Esophagus muscularis mucosa (tissue), 4 donors: ENCODE measurements around the gene PTGES. TPM values are rescaled to one million over a fixed set of nuclear protein-coding genes. Genes with fewer than 3 reads are reported as not detected.
A peak's percentile ranks its signal among the peaks of the same experiment; 100 is the strongest.

Experiments
- DNase-seq: peaks from one replicate; pipeline ENCODE4 v3.0.0-alpha.2; 2017; ENCODE audit errors: extremely low spot score
- H3K27ac ChIP-seq, 4 donors: fragments of 200-600 bp; sonication (generic); replicated peaks in 1 of 4; 1 replicate in 3 of 4; 2 replicates in 1 of 4; pipeline ENCODE4 v1.5.1; 2016 to 2019; ENCODE audit warnings: mild to moderate bottlenecking in 1 of 4
- H3K27me3 ChIP-seq, 4 donors: fragments of 200-600 bp; sonication (generic); one replicate each; pipeline versions ENCODE4 v1.5.1 to v1.6.0; 2016 to 2019
- H3K36me3 ChIP-seq, 4 donors: fragments of 200-600 bp; sonication (generic); one replicate each; pipeline ENCODE4 v1.5.1; 2016 to 2019
- H3K4me1 ChIP-seq, 4 donors: fragments of 200-600 bp; sonication (generic); one replicate each; pipeline ENCODE4 v1.5.1; 2016 to 2019
- H3K4me3 ChIP-seq, 4 donors: fragments of 200-600 bp; sonication (generic); 1 replicate in 2 of 4; 2 replicates in 2 of 4; pipeline ENCODE4 v1.5.1; 2016 to 2019; ENCODE audit warnings: mild to moderate bottlenecking in 4 of 4, moderate library complexity in 1 of 4
- H3K9me3 ChIP-seq, 4 donors: fragments of 200-600 bp; sonication (generic); 1 replicate in 3 of 4; 2 replicates in 1 of 4; pipeline ENCODE4 v1.5.1; 2016 to 2019
- EP300 ChIP-seq: sonication (generic); formaldehyde crosslinking; IDR thresholded peaks from one replicate; pipeline ENCODE4 v1.6.1; 2017; ENCODE audit warnings: antibody characterized with exemption
- POLR2A ChIP-seq: fragments of 450-650 bp; IDR thresholded peaks from one replicate; pipeline ENCODE4 v1.6.1; 2017; ENCODE audit warnings: antibody characterized with exemption, moderate library complexity, mild to moderate bottlenecking, low read depth
- POLR2AphosphoS5 ChIP-seq, 2 donors: sonication (generic); formaldehyde crosslinking; IDR thresholded peaks; one replicate each; pipeline ENCODE4 v1.6.1; 2017; ENCODE audit warnings: antibody characterized with exemption in 2 of 2
- WGBS: methylation state at CpG from one replicate; pipeline ENCODE4 v1.1.5; 2018; 5-methylcytosine and 5-hydroxymethylcytosine counted together
- intact Hi-C: fragments of 100-400 bp; cut with DNase I; formaldehyde crosslinking; loops from one replicate; pipeline ENCODE4 v1.15.1; 2023
- total RNA-seq, 4 donors: library from RNA; depleted of rRNA; stranded (reverse); fragments of >200 nt; gene quantifications; one replicate each; pipeline versions ENCODE4 v1.1.0 to v1.2.1, GENCODE V29; 2016
- TF ChIP-seq, protein P1 (sequence below), 3 experiments: fragments of 200-600 bp in 2 of 3; fragments of 450-650 bp in 1 of 3; sonication (generic) in 2 of 3; IDR thresholded peaks; one replicate each; pipeline ENCODE4 v1.5.1; 2017 to 2019; ENCODE audit warnings: antibody characterized with exemption in 3 of 3, mild to moderate bottlenecking in 2 of 3, moderate library complexity in 1 of 3

The PTGES gene
- total RNA-seq, 4 donors from 2014 or later = 1.7 to 4.6 (median 4.3) TPM

- intact Hi-C loops = no loop called here
- DNase-seq = no peak
- TF ChIP-seq POLR2AphosphoS5 (IDR thresholded peaks at IDR 0.05) = no peak
- no peak for TF ChIP-seq EP300
- H3K27me3 ChIP-seq = peaks cover 0 to 28% (median 0%) of the 10 kb centered on the region in 4 donors
- H3K27ac ChIP-seq = peak overlapping the region; percentile 74 to 86 (median 76)
- peak overlapping the region in 1 of 4 donors; percentile 28 for H3K4me3 ChIP-seq
- no peaks in the 10 kb centered on the region for H3K36me3 ChIP-seq
- no peaks in the 10 kb centered on the region for H3K9me3 ChIP-seq
- WGBS = 38% methylated on average over 13 of the region's 19 CpGs
- H3K4me1 ChIP-seq = peaks cover 13 to 42% (median 32%) of the 10 kb centered on the region in 4 donors
Observed at GRCh38 chr9:129702589-129703520, 50.0 kb downstream of the PTGES start.

DNA sequence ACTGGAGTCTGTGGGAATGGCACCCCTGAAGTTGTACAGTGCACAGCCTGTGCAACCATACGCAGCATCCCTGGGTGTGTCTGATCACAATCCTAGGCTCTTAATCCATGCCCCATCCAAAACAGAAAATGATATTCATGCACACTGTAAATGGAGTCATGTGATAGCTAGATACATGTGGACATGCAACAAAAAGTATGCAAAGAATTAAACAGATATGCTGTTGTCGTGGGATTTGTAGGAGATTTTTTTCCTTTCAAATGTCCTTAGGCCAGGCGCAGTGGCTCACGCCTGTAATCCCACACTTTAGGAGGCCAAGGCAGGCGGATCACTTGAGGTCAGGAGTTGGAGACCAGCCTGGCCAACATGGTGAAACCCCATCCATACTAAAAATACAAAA is 51.3 kb downstream of the PTGES start:
- Histone ChIP-seq H3K4me3 (no peak overlapping the region), H3K4me1 (peaks cover 17 to 55% (median 44%) of the 10 kb centered on the region in 4 donors), H3K27me3 (peaks cover 0 to 40% (median 0%) of the 10 kb centered on the region in 4 donors), H3K27ac (peak overlapping the region in 1 of 4 donors; percentile 74), H3K36me3 (no peaks in the 10 kb centered on the region), H3K9me3 (no peaks in the 10 kb centered on the region)
- TF ChIP-seq EP300 = no peak
- TF ChIP-seq POLR2A = no peak
- TF ChIP-seq POLR2AphosphoS5 (IDR thresholded peaks at IDR 0.05) = no peak
- TF ChIP-seq, protein P1, sequence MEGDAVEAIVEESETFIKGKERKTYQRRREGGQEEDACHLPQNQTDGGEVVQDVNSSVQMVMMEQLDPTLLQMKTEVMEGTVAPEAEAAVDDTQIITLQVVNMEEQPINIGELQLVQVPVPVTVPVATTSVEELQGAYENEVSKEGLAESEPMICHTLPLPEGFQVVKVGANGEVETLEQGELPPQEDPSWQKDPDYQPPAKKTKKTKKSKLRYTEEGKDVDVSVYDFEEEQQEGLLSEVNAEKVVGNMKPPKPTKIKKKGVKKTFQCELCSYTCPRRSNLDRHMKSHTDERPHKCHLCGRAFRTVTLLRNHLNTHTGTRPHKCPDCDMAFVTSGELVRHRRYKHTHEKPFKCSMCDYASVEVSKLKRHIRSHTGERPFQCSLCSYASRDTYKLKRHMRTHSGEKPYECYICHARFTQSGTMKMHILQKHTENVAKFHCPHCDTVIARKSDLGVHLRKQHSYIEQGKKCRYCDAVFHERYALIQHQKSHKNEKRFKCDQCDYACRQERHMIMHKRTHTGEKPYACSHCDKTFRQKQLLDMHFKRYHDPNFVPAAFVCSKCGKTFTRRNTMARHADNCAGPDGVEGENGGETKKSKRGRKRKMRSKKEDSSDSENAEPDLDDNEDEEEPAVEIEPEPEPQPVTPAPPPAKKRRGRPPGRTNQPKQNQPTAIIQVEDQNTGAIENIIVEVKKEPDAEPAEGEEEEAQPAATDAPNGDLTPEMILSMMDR (IDR thresholded peaks at IDR 0.05) = no peak
- 91% methylated on average over 5 of the region's 5 CpGs for WGBS
- intact Hi-C loops = no loop called here
- no peak for DNase-seq

- Histone ChIP-seq H3K4me1 (peaks cover 17 to 58% (median 48%) of the 10 kb centered on the region in 4 donors), H3K27ac (no peak overlapping the region)
- WGBS = 71% methylated on average over 11 of the region's 11 CpGs
Observed at GRCh38 chr9:129701054-129701453, 51.8 kb downstream of the PTGES start.

GRCh38 chr9:129698254-129698757 is 54.5 kb downstream of the PTGES start:
- H3K4me1 ChIP-seq = peaks cover 15 to 40% (median 36%) of the 10 kb centered on the region in 4 donors

More at GRCh38 chr9:129701054-129701453, 51.8 kb downstream of the PTGES start:
- Histone ChIP-seq H3K9me3 (no peaks in the 10 kb centered on the region), H3K36me3 (no peaks in the 10 kb centered on the region), H3K4me3 (no peak overlapping the region), H3K27me3 (peaks cover 0 to 44% (median 0%) of the 10 kb centered on the region in 4 donors)
- no peak for TF ChIP-seq POLR2A
- no peak for TF ChIP-seq EP300
- no peak for DNase-seq
- intact Hi-C loops = no loop called here

DNA sequence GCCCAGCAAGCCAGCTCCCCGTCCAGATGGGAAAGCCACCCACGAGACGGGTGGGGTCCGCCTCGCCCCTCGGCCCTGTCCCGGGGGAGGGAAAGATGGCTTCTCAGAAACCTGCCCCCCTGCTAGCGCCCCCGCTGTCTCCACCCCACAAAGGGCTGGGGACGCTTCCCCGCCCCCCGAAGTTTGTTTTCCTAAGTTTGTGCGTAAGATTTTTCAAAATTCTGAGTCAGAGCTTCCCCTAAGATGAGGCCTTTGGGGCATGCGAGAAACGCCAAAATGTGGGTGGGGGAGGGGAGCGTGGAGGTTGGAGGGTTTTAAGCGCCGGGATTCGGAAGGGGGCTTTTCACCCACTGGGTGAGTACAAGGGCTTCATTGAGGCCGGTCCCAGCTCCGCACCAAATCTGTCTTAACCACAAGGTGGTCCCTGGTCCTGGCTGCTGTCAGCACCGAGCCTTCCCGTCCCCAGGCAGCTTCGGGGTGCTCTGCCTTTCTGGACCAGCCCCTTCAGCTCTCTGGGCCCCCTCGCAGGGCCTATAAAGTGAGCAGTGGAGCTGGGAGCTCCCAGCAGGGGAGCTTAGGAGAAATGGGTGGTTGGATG is 55.1 kb downstream of the PTGES start:
- no peaks in the 10 kb centered on the region for H3K36me3 ChIP-seq
- H3K4me3 ChIP-seq = peak overlapping the region; percentile 50 to 68 (median 56)
- H3K27me3 ChIP-seq = peaks cover 0 to 44% (median 0%) of the 10 kb centered on the region in 4 donors
- no peaks in the 10 kb centered on the region for H3K9me3 ChIP-seq
- TF ChIP-seq, protein P1 (IDR thresholded peaks at IDR 0.05) = no peak
- no peak for TF ChIP-seq POLR2A
- no peak for TF ChIP-seq EP300
- no peak for TF ChIP-seq POLR2AphosphoS5 (IDR thresholded peaks at IDR 0.05)
- intact Hi-C loops = loop anchor here (2.0 kb wide), 1 partner anchor 21 kb away; no protein-coding TSS in a partner anchor
- H3K27ac ChIP-seq = peak overlapping the region; percentile 66 to 78 (median 76)
- no peak for DNase-seq
- WGBS = 15% methylated on average over 10 of the region's 25 CpGs
- H3K4me1 ChIP-seq = peaks cover 10 to 34% (median 31%) of the 10 kb centered on the region in 4 donors

More at GRCh38 chr9:129698254-129698757, 54.5 kb downstream of the PTGES start:
- intact Hi-C loops = loop anchor here (2.0 kb wide), 1 partner anchor 20 kb away; no protein-coding TSS in a partner anchor
- Histone ChIP-seq H3K27ac (peak overlapping the region; percentile 66 to 78 (median 76)), H3K27me3 (peaks cover 0 to 44% (median 0%) of the 10 kb centered on the region in 4 donors), H3K9me3 (no peaks in the 10 kb centered on the region), H3K36me3 (no peaks in the 10 kb centered on the region), H3K4me3 (peak overlapping the region in 3 of 4 donors; percentile 50 to 68 (median 56))
- no peak for DNase-seq
- 64% methylated on average over 15 of the region's 17 CpGs for WGBS
- TF ChIP-seq POLR2AphosphoS5 (IDR thresholded peaks at IDR 0.05) = peak in 1 of 2 donors; percentile 46
- TF ChIP-seq POLR2A = no peak
